Measurements from ENCODE around the gene SYT2. TPM values are rescaled to one million over a fixed set of nuclear protein-coding genes. Genes with fewer than 3 reads are reported as not detected.

Gene SYT2
- total RNA-seq, 6 donors from 2014 or later = 0.14 TPM; not detected in 5

DNA sequence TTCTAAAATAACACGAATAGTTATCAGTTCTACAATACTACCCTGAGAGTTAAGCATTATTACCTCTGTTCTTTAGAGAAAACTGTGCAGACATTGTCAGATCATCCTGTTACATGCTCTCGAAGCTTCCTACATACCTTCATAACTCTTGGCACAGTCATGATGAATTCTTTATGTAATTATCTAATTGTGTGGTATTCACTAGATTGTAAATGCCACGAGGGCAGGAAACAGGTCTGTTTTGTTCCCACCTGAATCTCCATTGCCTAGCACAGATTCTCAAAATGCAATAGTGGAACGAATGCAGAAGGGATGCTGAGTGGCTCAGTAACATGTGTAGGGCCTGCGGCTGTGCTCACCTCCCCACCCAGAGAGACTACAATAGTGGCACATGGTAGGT is 3.4 kb downstream of the SYT2 start:
- DNase-seq (no peak), ATAC-seq (ENCODE audit: low FRiP score in 2 of 2) (no peak)
- WGBS, 2 donors = 75 to 79% methylated on average over 5 of the region's 5 CpGs
- no peak for TF ChIP-seq EP300 (IDR thresholded peaks at IDR 0.05)
- TF ChIP-seq, protein P1, sequence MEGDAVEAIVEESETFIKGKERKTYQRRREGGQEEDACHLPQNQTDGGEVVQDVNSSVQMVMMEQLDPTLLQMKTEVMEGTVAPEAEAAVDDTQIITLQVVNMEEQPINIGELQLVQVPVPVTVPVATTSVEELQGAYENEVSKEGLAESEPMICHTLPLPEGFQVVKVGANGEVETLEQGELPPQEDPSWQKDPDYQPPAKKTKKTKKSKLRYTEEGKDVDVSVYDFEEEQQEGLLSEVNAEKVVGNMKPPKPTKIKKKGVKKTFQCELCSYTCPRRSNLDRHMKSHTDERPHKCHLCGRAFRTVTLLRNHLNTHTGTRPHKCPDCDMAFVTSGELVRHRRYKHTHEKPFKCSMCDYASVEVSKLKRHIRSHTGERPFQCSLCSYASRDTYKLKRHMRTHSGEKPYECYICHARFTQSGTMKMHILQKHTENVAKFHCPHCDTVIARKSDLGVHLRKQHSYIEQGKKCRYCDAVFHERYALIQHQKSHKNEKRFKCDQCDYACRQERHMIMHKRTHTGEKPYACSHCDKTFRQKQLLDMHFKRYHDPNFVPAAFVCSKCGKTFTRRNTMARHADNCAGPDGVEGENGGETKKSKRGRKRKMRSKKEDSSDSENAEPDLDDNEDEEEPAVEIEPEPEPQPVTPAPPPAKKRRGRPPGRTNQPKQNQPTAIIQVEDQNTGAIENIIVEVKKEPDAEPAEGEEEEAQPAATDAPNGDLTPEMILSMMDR (IDR thresholded peaks at IDR 0.05) = no peak
- peaks cover 10 to 17% (median 14%) of the 10 kb centered on the region in 4 donors for H3K4me1 ChIP-seq
- H3K9me3 ChIP-seq = no peaks in the 10 kb centered on the region
- no peaks in the 10 kb centered on the region for H3K36me3 ChIP-seq
- H3K4me3 ChIP-seq = no peak overlapping the region
- peaks cover 0 to 36% (median 25%) of the 10 kb centered on the region in 4 donors for H3K27me3 ChIP-seq
- no peak overlapping the region for H3K27ac ChIP-seq

DNA sequence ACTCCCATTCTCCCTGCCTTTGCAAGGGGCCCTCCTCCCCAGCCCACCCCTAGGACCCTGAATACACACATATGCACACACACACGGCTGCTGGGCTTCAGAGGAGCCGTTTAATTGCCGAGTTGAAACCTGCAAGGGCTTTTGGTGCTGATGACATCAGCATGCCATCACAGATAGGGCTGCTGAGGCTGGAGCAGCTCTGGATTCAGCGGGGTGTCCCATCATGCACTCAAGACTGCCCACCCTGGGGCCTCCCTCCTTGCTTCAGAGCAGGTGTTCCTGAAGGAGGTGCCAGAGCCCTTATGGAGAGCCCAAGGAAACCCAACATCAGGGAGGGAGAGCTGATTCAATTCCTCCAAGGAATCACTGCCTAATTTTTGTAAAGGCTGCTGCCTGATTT is 5.7 kb downstream of the SYT2 start:
- WGBS, 2 donors = 68 to 100% methylated on average over 2 to 4 of the region's 4 CpGs
- TF ChIP-seq EP300 (IDR thresholded peaks at IDR 0.05) (no peak), POLR2AphosphoS5 (IDR thresholded peaks at IDR 0.05) (no peak)
- ATAC-seq (ENCODE audit: low FRiP score in 2 of 2) (no peak), DNase-seq (no peak)
- H3K4me1 ChIP-seq = peaks cover 3 to 6% (median 5%) of the 10 kb centered on the region in 4 donors
- H3K9me3 ChIP-seq = no peaks in the 10 kb centered on the region
- H3K27me3 ChIP-seq = peaks cover 0 to 21% (median 12%) of the 10 kb centered on the region in 4 donors
- no peaks in the 10 kb centered on the region for H3K36me3 ChIP-seq
- no peak overlapping the region for H3K4me3 ChIP-seq
- no peak overlapping the region for H3K27ac ChIP-seq

DNA sequence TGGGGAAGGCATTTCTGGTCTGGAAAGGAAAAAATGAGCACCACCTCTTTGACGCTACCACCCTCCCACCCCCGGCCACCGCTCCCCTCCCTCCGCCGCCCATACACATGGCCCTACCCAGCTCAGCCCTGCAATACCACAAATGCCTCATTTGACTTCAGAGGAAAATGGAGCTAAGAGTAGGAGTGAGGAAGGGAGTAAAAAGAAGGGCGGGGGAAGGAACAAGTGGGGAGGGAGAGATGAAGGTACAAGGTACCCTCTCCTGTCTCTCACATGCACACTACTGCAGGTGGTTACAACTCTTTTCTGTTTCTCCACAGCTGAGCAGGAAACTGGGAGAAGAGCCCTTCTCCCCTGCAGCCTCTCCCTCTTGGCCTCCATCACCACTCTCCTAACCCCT is 7.1 kb downstream of the SYT2 start:
- ATAC-seq (ENCODE audit: low FRiP score in 2 of 2) = no peak
- no peaks in the 10 kb centered on the region for H3K36me3 ChIP-seq
- H3K9me3 ChIP-seq = no peaks in the 10 kb centered on the region
- H3K27me3 ChIP-seq = peaks cover 0 to 7% (median under 1%) of the 10 kb centered on the region in 4 donors
- no peak for DNase-seq
- WGBS, 2 donors = 63 to 75% methylated on average over 6 of the region's 6 CpGs
- TF ChIP-seq POLR2AphosphoS5 (IDR thresholded peaks at IDR 0.05) (no peak), EP300 (IDR thresholded peaks at IDR 0.05) (no peak)
- TF ChIP-seq, protein P1 (IDR thresholded peaks at IDR 0.05) = no peak
- H3K27ac ChIP-seq = no peak overlapping the region
- H3K4me3 ChIP-seq = no peak overlapping the region
- no peaks in the 10 kb centered on the region for H3K4me1 ChIP-seq

DNA sequence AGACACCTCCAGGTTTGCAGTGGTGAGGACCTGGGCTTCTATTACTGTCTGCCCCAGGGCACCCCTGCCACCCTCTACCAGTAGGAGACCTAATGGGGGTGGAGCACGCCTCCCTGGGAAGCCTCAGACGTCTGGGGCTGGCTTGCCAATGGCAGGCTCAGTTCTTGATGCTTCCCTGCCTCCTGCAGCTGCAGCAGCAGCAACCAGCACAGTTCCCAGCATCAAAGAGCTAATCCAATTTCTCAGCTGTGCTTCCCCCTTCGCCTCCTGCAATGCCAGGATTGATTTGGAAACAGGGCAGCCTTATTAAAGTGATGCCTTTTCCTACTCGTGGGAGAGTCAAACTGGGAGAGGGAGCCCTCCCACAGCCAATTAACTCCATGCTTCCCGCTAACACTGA is 8.2 kb downstream of the SYT2 start:
- WGBS, 2 donors = 51 to 60% methylated on average over 2 to 5 of the region's 5 CpGs
- TF ChIP-seq EP300 (IDR thresholded peaks at IDR 0.05) (no peak), POLR2A (IDR thresholded peaks at IDR 0.05) (no peak), POLR2AphosphoS5 (IDR thresholded peaks at IDR 0.05) (no peak)
- TF ChIP-seq, protein P1 (IDR thresholded peaks at IDR 0.05) = no peak
- H3K4me1 ChIP-seq = no peaks in the 10 kb centered on the region
- H3K9me3 ChIP-seq = no peaks in the 10 kb centered on the region
- no peaks in the 10 kb centered on the region for H3K27me3 ChIP-seq
- no peak overlapping the region for H3K27ac ChIP-seq
- H3K36me3 ChIP-seq = no peaks in the 10 kb centered on the region
- no peak overlapping the region for H3K4me3 ChIP-seq
- ATAC-seq (ENCODE audit: low FRiP score in 2 of 2) (no peak), DNase-seq (no peak)

DNA sequence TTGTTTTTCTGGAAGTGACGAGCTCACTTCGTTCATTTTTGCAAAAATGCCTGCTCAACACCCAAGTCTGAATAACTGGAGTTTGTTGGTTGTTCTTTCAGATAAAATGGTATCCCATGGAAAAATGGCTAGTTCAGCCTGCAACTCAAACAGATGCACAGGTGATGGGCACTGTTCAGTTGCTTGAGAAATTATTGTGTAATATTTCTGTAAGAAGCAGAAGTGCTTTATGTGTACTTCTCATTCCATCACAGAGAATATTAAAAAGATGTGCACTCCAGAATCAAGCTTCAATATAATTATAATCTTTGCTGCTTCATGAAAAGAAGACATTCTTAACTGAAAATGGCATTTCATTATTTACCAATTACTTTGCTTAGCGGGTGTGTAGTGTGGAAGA is 9.1 kb downstream of the SYT2 start:
- no peaks in the 10 kb centered on the region for H3K27me3 ChIP-seq
- 82 to 87% methylated on average over 3 of the region's 3 CpGs for WGBS, 2 donors

More for the DNA sequence above, 9.1 kb downstream of the SYT2 start:
- no peaks in the 10 kb centered on the region for H3K36me3 ChIP-seq
- no peaks in the 10 kb centered on the region for H3K9me3 ChIP-seq
- no peaks in the 10 kb centered on the region for H3K4me1 ChIP-seq
- ATAC-seq (ENCODE audit: low FRiP score in 2 of 2) (no peak), DNase-seq (no peak)
- H3K4me3 ChIP-seq = no peak overlapping the region
- TF ChIP-seq POLR2A (IDR thresholded peaks at IDR 0.05) (no peak), EP300 (IDR thresholded peaks at IDR 0.05) (no peak), POLR2AphosphoS5 (IDR thresholded peaks at IDR 0.05) (no peak)
- TF ChIP-seq, protein P1 (IDR thresholded peaks at IDR 0.05) = no peak
- no peak overlapping the region for H3K27ac ChIP-seq
